HG03108 (cell line): ENCODE data around the gene FSD2.

ENCODE experiments used
- ATAC-seq: cut with Tn5 transposase; IDR thresholded peaks from one replicate; pipeline ENCODE4 v1.9.1; 2021; ENCODE audit warnings: moderate library complexity; ENCODE audit not compliant: unreplicated experiment

FSD2 gene

GRCh38 chr15:82805994-82806406 lies at the start of gene FSD2:
Gene FSD2, minus strand, starts transcription at chr15:82806069. Its CDS starts 18,679 bp downstream, at chr15:82787390.
- ATAC-seq, result peak; percentile 72

- ATAC-seq, result no peak
These were observed 48.7 kb upstream of the FSD2 start for GRCh38 chr15:82854554-82854953.

- no peak for ATAC-seq
These were observed 47.2 kb upstream of the FSD2 start for GRCh38 chr15:82852941-82853561.

GRCh38 chr15:82851981-82852511 lies 46.2 kb upstream of the FSD2 start:
- ATAC-seq, result no peak

GRCh38 chr15:82851306-82851850 lies 45.5 kb upstream of the FSD2 start:
- ATAC-seq, result no peak

- no peak for ATAC-seq
These were observed 44.9 kb upstream of the FSD2 start for GRCh38 chr15:82850731-82851130.

- peak; percentile 66 for ATAC-seq
These were observed 44.0 kb upstream of the FSD2 start for GRCh38 chr15:82849556-82850512.

GRCh38 chr15:82848241-82848993 lies 42.5 kb upstream of the FSD2 start:
- ATAC-seq, result no peak

- no peak for ATAC-seq
These were observed 41.8 kb upstream of the FSD2 start for GRCh38 chr15:82847703-82848102.

- ATAC-seq, result no peak
These were observed 40.8 kb upstream of the FSD2 start for GRCh38 chr15:82846621-82847020.

GRCh38 chr15:82845686-82846085 lies 39.8 kb upstream of the FSD2 start:
- ATAC-seq, result no peak

GRCh38 chr15:82843566-82843965 lies 37.7 kb upstream of the FSD2 start:
- ATAC-seq, result no peak

GRCh38 chr15:82840166-82840565 lies 34.3 kb upstream of the FSD2 start:
- no peak for ATAC-seq

- ATAC-seq, result no peak
These were observed 33.3 kb upstream of the FSD2 start for GRCh38 chr15:82839136-82839535.

GRCh38 chr15:82838096-82838735 lies 32.3 kb upstream of the FSD2 start:
- ATAC-seq, result no peak

- no peak for ATAC-seq
These were observed 29.6 kb upstream of the FSD2 start for GRCh38 chr15:82835391-82835917.

GRCh38 chr15:82833362-82833682 lies 27.5 kb upstream of the FSD2 start:
- no peak for ATAC-seq

GRCh38 chr15:82832601-82833361 lies 26.9 kb upstream of the FSD2 start:
- ATAC-seq, result peak; percentile 87

- ATAC-seq, result no peak
These were observed 26.2 kb upstream of the FSD2 start for GRCh38 chr15:82831894-82832600.
